Pancreas (tissue), 10 donors: ENCODE results near the gene NDST4. TPM values are rescaled to one million over a fixed set of nuclear protein-coding genes. Genes with fewer than 3 reads are reported as not detected.

ENCODE experiments used
- ATAC-seq, 4 donors: fragments of 200-7000 bp; cut with Tn5 transposase; one replicate each; pipeline versions ENCODE4 v1.8.0 to v1.9.1; 2020; ENCODE audit warnings: mild to moderate bottlenecking in 4 of 4, moderate library complexity in 4 of 4
- DNase-seq, 6 donors: peaks; one replicate each; pipeline ENCODE4 v3.0.0-alpha.2; 2020
- FAIRE-seq: peaks from 2 replicates; lab custom pipeline; 2012; peaks lifted over from hg19 to GRCh38; lab: Jason Lieb, UNC
- H3K27ac ChIP-seq, 4 donors: fragments of 200-600 bp; sonication (generic); 1 replicate in 3 of 4; 2 replicates in 1 of 4; pipeline versions ENCODE4 v1.5.0 to v1.8.0; 2020
- H3K27me3 ChIP-seq, 4 donors: fragments of 200-600 bp; one replicate each; pipeline ENCODE4 v1.8.0; 2021
- H3K36me3 ChIP-seq, 3 donors: fragments of 200-600 bp; sonication (generic) in 1 of 3; one replicate each; pipeline versions ENCODE4 v1.5.0 to v1.8.0; 2020 to 2021
- H3K4me1 ChIP-seq, 3 donors: fragments of 200-600 bp; one replicate each; pipeline ENCODE4 v1.8.0; 2021
- H3K4me3 ChIP-seq, 4 donors: fragments of 200-600 bp; sonication (generic) in 2 of 4; one replicate each; pipeline versions ENCODE4 v1.5.0 to v1.8.0; 2020 to 2021
- H3K9me3 ChIP-seq, 4 donors: fragments of 200-600 bp; one replicate each; pipeline ENCODE4 v1.8.0; 2021
- CTCF ChIP-seq, 4 donors: fragments of 200-600 bp; sonication (generic) in 3 of 4; IDR thresholded peaks; one replicate each; pipeline versions ENCODE4 v1.5.0 to v1.8.0; 2021; ENCODE audit warnings: antibody characterized with exemption in 4 of 4
- WGBS, 2 donors: extraction: QIAGEN DNeasy Blood & Tissue Kit; methylation state at CpG; one replicate each; pipeline ENCODE4 v1.1.7; 2013; 5-methylcytosine and 5-hydroxymethylcytosine counted together
- intact Hi-C, 3 donors: fragments of 100-400 bp; cut with DNase I; formaldehyde crosslinking; loops; one replicate each; pipeline versions ENCODE4 v1.11.1 to v1.14.2; 2022
- polyA plus RNA-seq, 2 donors: library from polyadenylated mRNA; stranded (reverse); fragments of 200-250 nt; gene quantifications; one replicate each; pipeline ENCODE4 v1.2.3, GENCODE V29; 2013
- total RNA-seq, 6 donors: library from RNA; stranded (reverse); fragmentation: NEBNext Ultra II Directional in 4 of 6; extraction: Animal tissue kit (Norgen Biotek cat#: 25700) in 4 of 6; gene quantifications; one replicate each; pipeline versions ENCODE4 v1.2.1 to v1.2.4, GENCODE V29; 2021 to 2023
- donor health status: healthy with polysubstance abuse.
- donor health status: DM: no; HTN: no; CAD: no; lungs with moderate emphysema.
- donor health status: DM: no; HTN: no; CAD: no.
- donor health status: control.
- donor health status: control.
- donor health status: Bipolar disorder and iron deficiency.
- donor health status: DM: yes; HTN: yes; CAD: no.
- donor health status: DM: no; HTN: no; CAD: no.
- donor health status: DM: no; HTN: no; CAD: no.
- donor health status: DM: yes; HTN: yes; CAD: no.

Gene NDST4
- total and polyA plus RNA-seq, 8 donors: not detected

- intact Hi-C loops: no loop called here
- Histone ChIP-seq H3K27me3 (no peaks in the 10 kb centered on the region), H3K4me1 (no peaks in the 10 kb centered on the region), H3K9me3 (no peaks in the 10 kb centered on the region), H3K4me3 (no peak overlapping the region), H3K27ac (no peak overlapping the region), H3K36me3 (no peaks in the 10 kb centered on the region)
- DNase-seq (no peak), FAIRE-seq (no peak), ATAC-seq (no peak)
- no peak for TF ChIP-seq CTCF (IDR thresholded peaks at IDR 0.05)
Observed at GRCh38 chr4:115030281-115030680, 83.1 kb downstream of the NDST4 start.

- ATAC-seq (no peak), DNase-seq (no peak), FAIRE-seq (no peak)
- no peak for TF ChIP-seq CTCF (IDR thresholded peaks at IDR 0.05)
- WGBS, 2 donors: 81 to 82% methylated on average over 2 of the region's 2 CpGs
- H3K27ac ChIP-seq: no peak overlapping the region
- no peaks in the 10 kb centered on the region for H3K4me1 ChIP-seq
- H3K9me3 ChIP-seq: no peaks in the 10 kb centered on the region
- H3K27me3 ChIP-seq: no peaks in the 10 kb centered on the region
- no peaks in the 10 kb centered on the region for H3K36me3 ChIP-seq
- intact Hi-C loops: no loop called here
- no peak overlapping the region for H3K4me3 ChIP-seq
Observed at GRCh38 chr4:115028682-115029410, 84.6 kb downstream of the NDST4 start.

GRCh38 chr4:114999880-115000279 lies 113.5 kb downstream of the NDST4 start:
- FAIRE-seq: no peak
- H3K4me3 ChIP-seq: no peak overlapping the region
- no peak for DNase-seq
- TF ChIP-seq CTCF (IDR thresholded peaks at IDR 0.05): no peak
- H3K36me3 ChIP-seq: no peaks in the 10 kb centered on the region
- 77 to 78% methylated on average over 1 of the region's 1 CpG for WGBS, 2 donors
- intact Hi-C loops: no loop called here
- H3K9me3 ChIP-seq: no peaks in the 10 kb centered on the region
- ATAC-seq: no peak
- no peaks in the 10 kb centered on the region for H3K27me3 ChIP-seq
- H3K4me1 ChIP-seq: no peaks in the 10 kb centered on the region
- H3K27ac ChIP-seq: no peak overlapping the region

GRCh38 chr4:114998316-114998715 lies 115.1 kb downstream of the NDST4 start:
- H3K4me3 ChIP-seq: no peak overlapping the region
- no peak for TF ChIP-seq CTCF (IDR thresholded peaks at IDR 0.05)
- ATAC-seq: no peak
- H3K4me1 ChIP-seq: no peaks in the 10 kb centered on the region
- no peaks in the 10 kb centered on the region for H3K27me3 ChIP-seq
- no peak for DNase-seq
- no peaks in the 10 kb centered on the region for H3K36me3 ChIP-seq
- intact Hi-C loops: no loop called here
- H3K27ac ChIP-seq: no peak overlapping the region
- H3K9me3 ChIP-seq: no peaks in the 10 kb centered on the region
- no peak for FAIRE-seq

- WGBS, 2 donors: 59 to 68% methylated on average over 2 of the region's 2 CpGs
- H3K27me3 ChIP-seq: no peaks in the 10 kb centered on the region
- H3K27ac ChIP-seq: no peak overlapping the region
- H3K4me1 ChIP-seq: no peaks in the 10 kb centered on the region
- ATAC-seq (no peak), DNase-seq (no peak), FAIRE-seq (no peak)
- no peaks in the 10 kb centered on the region for H3K36me3 ChIP-seq
- H3K9me3 ChIP-seq: no peaks in the 10 kb centered on the region
- intact Hi-C loops: no loop called here
- no peak overlapping the region for H3K4me3 ChIP-seq
- TF ChIP-seq CTCF (IDR thresholded peaks at IDR 0.05): no peak
Observed at GRCh38 chr4:114997576-114998247, 115.7 kb downstream of the NDST4 start.
